ENCODE results near the gene TMEM237. TPM values are rescaled to one million over a fixed set of nuclear protein-coding genes. Genes with fewer than 3 reads are reported as not detected.

TMEM237 gene
- total and polyA plus RNA-seq, 3 experiments from 2014 or later = 6.7 to 18.5 (median 18.5) TPM

GRCh38 chr2:201574766-201575165 is 68.5 kb downstream of the TMEM237 start:
- no peaks in the 10 kb centered on the region for H3K27me3 ChIP-seq (ENCODE audit: insufficient read depth, low read length, poor library complexity, severe bottlenecking)
- Mint-ChIP-seq H3K4me3 (no peak overlapping the region), H3K4me1 (peaks cover 0 to 4% (median 0%) of the 10 kb centered on the region in 3 donors), H3K27me3 (peaks cover 4 to 8% of the 10 kb centered on the region in 2 donors), H3K36me3 (no peaks in the 10 kb centered on the region), H3K9me3 (no peaks in the 10 kb centered on the region), H3K27ac (peak overlapping the region in 1 of 8 donors; percentile 61)
- no peaks in the 10 kb centered on the region for H3K36me3 ChIP-seq (ENCODE audit: insufficient read depth, low read length)
- H3K27ac ChIP-seq (ENCODE audit: low read depth, low read length) = no peak overlapping the region
- DNase-seq = no peak
- ChIA-PET POLR2A (no interaction called here), CTCF (no interaction called here)
- no peak overlapping the region for H3K4me3 ChIP-seq (ENCODE audit: low read length)
- H3K9me3 ChIP-seq (ENCODE audit: low read length) = no peaks in the 10 kb centered on the region
- H3K4me1 ChIP-seq (ENCODE audit: insufficient read depth, low read length) = no peaks in the 10 kb centered on the region

DNA sequence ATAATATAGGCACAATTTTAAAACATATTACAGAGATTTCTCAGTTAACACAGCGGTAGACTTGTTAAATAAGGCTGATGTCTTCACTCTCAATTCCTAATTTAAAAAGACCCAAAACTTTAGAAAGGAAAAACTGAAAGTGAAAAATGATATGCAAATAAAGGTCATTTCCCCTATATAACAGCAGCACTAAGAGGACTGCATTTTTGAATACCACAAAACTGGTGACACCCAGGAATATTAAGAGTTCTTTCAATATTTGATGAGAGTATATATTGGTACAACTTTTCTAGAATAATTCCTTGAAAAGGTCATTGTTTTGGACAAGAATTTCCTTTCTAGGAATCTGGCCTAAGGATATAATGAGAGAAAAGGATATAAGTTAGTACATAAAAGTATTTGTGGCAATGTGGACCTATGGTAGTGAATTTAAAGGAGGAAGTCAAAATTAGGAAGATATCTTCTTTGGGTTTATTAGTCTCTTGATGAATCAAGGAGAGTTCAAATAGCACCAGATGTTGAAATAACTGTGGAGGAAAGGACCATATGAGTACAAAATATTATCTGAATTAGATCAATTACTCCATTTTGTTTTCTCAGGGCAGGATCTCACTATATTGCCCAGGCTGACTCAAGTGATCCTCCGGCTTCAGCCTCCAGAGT is 70.3 kb downstream of the TMEM237 start:
- Mint-ChIP-seq H3K27me3 (peaks cover 3 to 4% of the 10 kb centered on the region in 2 donors), H3K4me3 (no peak overlapping the region), H3K36me3 (peaks cover 0 to 3% (median 0%) of the 10 kb centered on the region in 3 donors), H3K27ac (no peak overlapping the region), H3K4me1 (peaks cover 0 to 4% (median 0%) of the 10 kb centered on the region in 3 donors), H3K9me3 (no peaks in the 10 kb centered on the region)
- no peaks in the 10 kb centered on the region for H3K9me3 ChIP-seq (ENCODE audit: low read length)
- no peak overlapping the region for H3K27ac ChIP-seq (ENCODE audit: low read depth, low read length)
- no peaks in the 10 kb centered on the region for H3K4me1 ChIP-seq (ENCODE audit: insufficient read depth, low read length)
- no peaks in the 10 kb centered on the region for H3K36me3 ChIP-seq (ENCODE audit: insufficient read depth, low read length)
- H3K4me3 ChIP-seq (ENCODE audit: low read length) = no peak overlapping the region
- CTCF ChIA-PET = no interaction called here
- POLR2A ChIA-PET = no interaction called here
- DNase-seq = no peak
- H3K27me3 ChIP-seq (ENCODE audit: insufficient read depth, low read length, poor library complexity, severe bottlenecking) = no peaks in the 10 kb centered on the region

Other genes starting within 250 kb of the TMEM237 start
- gene TRAK2, start 192.0 kb downstream of the TMEM237 start, total RNA-seq = 10 to 100 TPM; 24.9 to 26.0 TPM
- gene TRAK2, start 192.0 kb downstream of the TMEM237 start, polyA plus RNA-seq = 40.1 TPM
- 10 to 100 TPM; 22.3 to 27.7 TPM for gene STRADB, start 191.8 kb downstream of the TMEM237 start, total RNA-seq
- 35.3 TPM for gene STRADB, start 191.8 kb downstream of the TMEM237 start, polyA plus RNA-seq
- gene MPP4, start 55.1 kb upstream of the TMEM237 start, total RNA-seq = not detected
- gene MPP4, start 55.1 kb upstream of the TMEM237 start, polyA plus RNA-seq = not detected
- gene ALS2, start 137.4 kb upstream of the TMEM237 start, total RNA-seq = 10 to 100 TPM; 16.9 to 18.0 TPM
- 4.1 TPM for gene ALS2, start 137.4 kb upstream of the TMEM237 start, polyA plus RNA-seq
- gene CDK15, start 163.0 kb upstream of the TMEM237 start, total RNA-seq = not detected
- not detected for gene CDK15, start 163.0 kb upstream of the TMEM237 start, polyA plus RNA-seq

Data from CD8-positive, alpha-beta memory T cell (primary cell).